HG02759 (cell line): ENCODE results near the gene P4HA2.

Experiments
- ATAC-seq: cut with Tn5 transposase; IDR thresholded peaks from one replicate; pipeline ENCODE4 v1.9.1; 2021; ENCODE audit warnings: mild to moderate bottlenecking, moderate library complexity; ENCODE audit not compliant: unreplicated experiment

The P4HA2 gene

DNA sequence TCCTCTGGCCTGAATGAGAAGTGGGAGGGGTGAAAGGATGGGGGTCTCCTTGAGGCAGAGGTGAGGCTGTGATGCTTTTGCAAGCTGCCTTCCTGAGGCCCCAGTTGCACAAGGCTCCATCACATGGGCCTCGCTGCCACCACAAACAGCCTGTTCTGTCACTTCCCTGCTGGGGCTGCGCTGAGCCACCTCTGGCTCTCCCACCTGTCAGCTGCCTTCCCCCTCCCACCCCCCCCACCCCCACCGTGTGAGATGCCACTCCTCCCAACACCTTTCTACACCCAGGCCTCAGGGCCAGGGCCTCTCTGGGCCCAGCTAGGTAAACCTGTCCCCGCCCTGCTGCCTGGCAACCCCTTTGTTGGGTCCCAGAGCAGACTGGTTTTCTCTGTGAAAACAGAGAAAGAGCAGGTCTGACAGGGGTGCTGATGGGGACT lies 25.4 kb upstream of the P4HA2 start:
- no peak for ATAC-seq

GRCh38 chr5:132251220-132251725 lies 23.6 kb upstream of the P4HA2 start:
- ATAC-seq = no peak

- ATAC-seq = no peak
Observed at GRCh38 chr5:132250547-132250946, 22.9 kb upstream of the P4HA2 start.

DNA sequence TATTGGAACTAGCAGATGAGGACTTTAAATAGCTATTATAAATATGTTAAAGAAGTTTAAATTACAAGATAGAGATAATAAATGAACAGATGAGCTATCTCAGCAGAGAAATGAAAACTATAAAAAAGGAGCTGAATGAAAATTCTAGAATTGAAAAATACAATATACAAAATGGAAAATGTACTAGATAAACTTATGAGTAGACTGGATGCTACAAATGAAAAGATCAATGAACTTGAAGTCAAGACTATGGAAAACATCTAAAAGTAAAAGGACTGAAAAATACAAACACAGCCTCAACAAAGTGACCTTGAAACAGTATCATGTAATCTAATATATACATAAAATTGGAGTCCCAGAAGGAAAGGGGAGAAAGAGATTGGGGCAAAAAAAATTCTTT lies 19.2 kb upstream of the P4HA2 start:
- ATAC-seq = no peak

DNA sequence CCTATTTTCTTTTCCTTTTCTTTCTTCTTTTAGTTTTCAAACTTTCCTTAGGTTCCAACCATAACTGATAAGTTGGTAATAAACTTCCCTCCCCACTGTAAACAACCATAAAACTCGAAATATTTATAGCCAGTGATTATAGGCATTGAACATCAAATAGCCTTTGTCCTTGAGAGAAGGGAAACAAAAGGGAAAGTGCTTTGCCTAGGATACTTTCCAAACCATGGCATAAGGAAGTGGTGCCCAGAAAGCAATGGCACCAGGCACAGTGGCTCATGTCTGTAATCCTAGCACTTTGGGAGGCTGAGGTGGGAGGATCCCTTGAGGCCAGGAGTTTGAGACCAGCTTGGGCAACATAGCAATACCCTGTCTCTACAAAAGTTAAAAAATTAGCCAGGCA lies 17.9 kb upstream of the P4HA2 start:
- no peak for ATAC-seq

DNA sequence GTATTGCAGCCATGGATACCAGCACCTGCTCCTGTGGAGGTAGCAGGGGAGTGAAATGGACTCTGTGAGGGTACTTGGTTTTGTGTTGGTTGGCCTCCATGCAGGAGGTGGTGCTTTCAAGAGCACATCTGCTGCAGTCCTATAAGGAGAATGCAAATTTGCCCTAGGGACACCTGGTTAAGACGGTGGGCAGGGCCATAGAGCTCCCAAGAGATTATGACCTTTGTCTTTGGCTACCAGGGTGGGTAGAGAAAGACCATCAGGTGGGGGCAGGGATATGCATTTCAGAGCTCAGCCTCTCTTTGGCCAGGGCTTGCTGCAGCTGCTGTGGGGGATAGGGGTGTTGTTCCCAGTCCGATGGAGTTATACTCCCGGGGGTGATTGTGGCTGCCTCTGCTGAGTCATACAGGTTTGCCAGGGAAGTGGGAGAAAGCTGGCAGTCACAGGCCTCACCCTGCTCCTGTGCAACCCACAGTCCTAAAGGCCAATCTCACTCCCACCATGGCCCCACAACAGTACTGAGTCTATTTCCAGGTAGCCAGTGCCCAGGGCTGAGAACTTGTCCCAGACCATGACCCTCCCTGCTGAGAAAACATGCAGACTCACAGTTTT lies 15.8 kb upstream of the P4HA2 start:
- no peak for ATAC-seq

GRCh38 chr5:132239776-132240175 lies 12.1 kb upstream of the P4HA2 start:
- no peak for ATAC-seq

GRCh38 chr5:132238901-132239500 lies 11.3 kb upstream of the P4HA2 start:
- ATAC-seq = no peak

GRCh38 chr5:132238169-132238744 lies 10.6 kb upstream of the P4HA2 start:
- ATAC-seq = no peak

- ATAC-seq = no peak
Observed at GRCh38 chr5:132237670-132238069, 10.0 kb upstream of the P4HA2 start.

DNA sequence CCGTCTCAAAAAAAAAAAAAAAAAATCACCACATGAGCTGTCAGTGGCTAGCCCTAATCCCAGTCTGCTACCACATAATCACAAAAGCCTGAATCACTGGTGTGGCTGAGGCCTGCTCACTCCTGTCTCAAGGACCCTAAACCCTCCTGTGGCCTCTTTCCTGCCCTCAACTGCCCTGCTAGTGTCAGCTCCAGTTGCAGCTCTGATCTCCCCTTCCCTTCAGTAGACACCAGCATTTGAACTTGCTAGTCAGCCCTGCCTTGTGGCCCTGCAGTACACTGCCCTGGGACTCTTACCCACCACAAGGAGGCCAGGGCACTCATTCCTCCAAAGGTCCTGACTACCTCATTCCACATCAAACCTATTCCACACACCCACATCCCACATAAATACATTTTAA lies 9.5 kb upstream of the P4HA2 start:
- ATAC-seq = no peak

- no peak for ATAC-seq
Observed at GRCh38 chr5:132235340-132235739, 7.7 kb upstream of the P4HA2 start.

- ATAC-seq = no peak
Observed at GRCh38 chr5:132234684-132235062, 7.0 kb upstream of the P4HA2 start.

GRCh38 chr5:132233811-132234683 lies 6.4 kb upstream of the P4HA2 start:
- no peak for ATAC-seq

- no peak for ATAC-seq
Observed at GRCh38 chr5:132233081-132233480, 5.4 kb upstream of the P4HA2 start.

- no peak for ATAC-seq
Observed at GRCh38 chr5:132232465-132232864, 4.8 kb upstream of the P4HA2 start.

GRCh38 chr5:132230871-132231270 lies 3.2 kb upstream of the P4HA2 start:
- ATAC-seq = no peak

GRCh38 chr5:132229236-132229635 lies 1.6 kb upstream of the P4HA2 start:
- no peak for ATAC-seq

DNA sequence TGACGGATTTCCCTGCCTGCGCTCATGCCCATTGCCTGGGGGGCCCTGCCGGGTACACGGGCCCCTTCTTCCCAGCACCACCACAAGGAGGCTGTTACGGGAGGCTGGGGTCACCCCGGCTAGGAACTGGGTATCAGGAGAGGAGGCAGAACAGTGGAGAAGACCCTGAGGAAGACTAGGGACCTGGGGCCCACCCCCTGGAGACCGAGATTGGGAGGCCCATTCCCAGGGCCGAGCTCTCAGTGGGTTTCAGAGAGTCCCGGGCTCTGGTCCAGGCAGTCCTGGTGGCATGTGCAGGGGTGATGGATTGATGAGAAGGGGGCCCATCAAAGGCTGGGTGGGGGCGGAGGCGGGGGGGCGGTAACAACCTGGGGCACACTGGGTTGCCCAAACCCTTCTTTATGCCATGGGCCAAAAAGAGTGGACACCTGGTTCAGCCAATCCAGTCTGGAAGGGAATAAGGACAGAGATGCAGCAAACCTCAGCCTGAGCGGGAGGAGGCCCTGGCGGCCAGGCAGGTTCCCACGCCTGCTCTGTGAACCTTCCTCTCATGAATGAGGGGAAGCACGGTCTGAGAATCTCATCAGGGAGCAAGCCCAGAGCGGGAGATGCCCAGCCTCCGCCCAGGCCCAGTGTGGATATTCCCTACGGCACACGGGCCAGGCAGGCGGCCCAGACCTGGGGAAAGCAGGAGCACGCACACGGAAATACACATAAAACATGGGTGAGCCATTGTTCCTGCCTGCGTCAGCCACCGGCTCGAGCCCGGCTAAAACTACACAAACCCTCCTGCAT lies 785 bp upstream of the P4HA2 start:
- ATAC-seq = no peak

- no peak for ATAC-seq
Observed at GRCh38 chr5:132227235-132227484, 493 bp downstream of the P4HA2 start.
